ENCODE data around the gene ATG10.

ATG10 gene

GRCh38 chr5:82222597-82223574, 251.1 kb downstream of the ATG10 start:
- no peaks in the 10 kb centered on the region for H3K9me3 ChIP-seq (ENCODE audit: control insufficient read depth, low read length)
- WGBS, 2 experiments (ENCODE audit: insufficient coverage in 2 of 2), result 69 to 92% methylated on average over 2 to 3 of the region's 5 CpGs

GRCh38 chr5:82225525-82226172, 253.8 kb downstream of the ATG10 start:
- Histone ChIP-seq H3K27ac (ENCODE audit: low read depth, low read length, severe bottlenecking) (no peak overlapping the region), H3K36me3 (ENCODE audit: control insufficient read depth, insufficient read depth, low read length) (no peaks in the 10 kb centered on the region), H3K4me3 (ENCODE audit: extremely low read depth, insufficient read depth, low read length, poor library complexity, severe bottlenecking) (no peak overlapping the region), H3K4me1 (ENCODE audit: control insufficient read depth, insufficient read depth, low read length, poor library complexity, severe bottlenecking) (no peaks in the 10 kb centered on the region), H3K9me3 (ENCODE audit: control insufficient read depth, low read length) (no peaks in the 10 kb centered on the region)
- WGBS, 2 experiments (ENCODE audit: insufficient coverage in 2 of 2), result 27% methylated on average over 3 to 4 of the region's 7 CpGs

More at GRCh38 chr5:82222597-82223574, 251.1 kb downstream of the ATG10 start:
- Histone ChIP-seq H3K4me1 (ENCODE audit: control insufficient read depth, insufficient read depth, low read length, poor library complexity, severe bottlenecking) (no peaks in the 10 kb centered on the region), H3K36me3 (ENCODE audit: control insufficient read depth, insufficient read depth, low read length) (no peaks in the 10 kb centered on the region), H3K27ac (ENCODE audit: low read depth, low read length, severe bottlenecking) (no peak overlapping the region), H3K4me3 (ENCODE audit: extremely low read depth, insufficient read depth, low read length, poor library complexity, severe bottlenecking) (no peak overlapping the region)

GRCh38 chr5:82234885-82235284, 263.1 kb downstream of the ATG10 start:
- no peaks in the 10 kb centered on the region for H3K36me3 ChIP-seq (ENCODE audit: control insufficient read depth, insufficient read depth, low read length)
- 83% methylated on average over 3 of the region's 5 CpGs; no CpG with 5 or more reads in 1 of the 2 experiments for WGBS, 2 experiments (ENCODE audit: insufficient coverage in 2 of 2)
- H3K4me1 ChIP-seq (ENCODE audit: control insufficient read depth, insufficient read depth, low read length, poor library complexity, severe bottlenecking), result no peaks in the 10 kb centered on the region

GRCh38 chr5:82244151-82244550, 272.3 kb downstream of the ATG10 start:
- Histone ChIP-seq H3K4me1 (ENCODE audit: control insufficient read depth, insufficient read depth, low read length, poor library complexity, severe bottlenecking) (no peaks in the 10 kb centered on the region), H3K9me3 (ENCODE audit: control insufficient read depth, low read length) (no peaks in the 10 kb centered on the region), H3K4me3 (ENCODE audit: extremely low read depth, insufficient read depth, low read length, poor library complexity, severe bottlenecking) (no peak overlapping the region), H3K27ac (ENCODE audit: low read depth, low read length, severe bottlenecking) (no peak overlapping the region), H3K36me3 (ENCODE audit: control insufficient read depth, insufficient read depth, low read length) (no peaks in the 10 kb centered on the region)
- WGBS, 2 experiments (ENCODE audit: insufficient coverage in 2 of 2), result 100% methylated on average over 2 of the region's 2 CpGs

More at GRCh38 chr5:82234885-82235284, 263.1 kb downstream of the ATG10 start:
- no peak overlapping the region for H3K27ac ChIP-seq (ENCODE audit: low read depth, low read length, severe bottlenecking)
- no peaks in the 10 kb centered on the region for H3K9me3 ChIP-seq (ENCODE audit: control insufficient read depth, low read length)
- H3K4me3 ChIP-seq (ENCODE audit: extremely low read depth, insufficient read depth, low read length, poor library complexity, severe bottlenecking), result no peak overlapping the region

DNA sequence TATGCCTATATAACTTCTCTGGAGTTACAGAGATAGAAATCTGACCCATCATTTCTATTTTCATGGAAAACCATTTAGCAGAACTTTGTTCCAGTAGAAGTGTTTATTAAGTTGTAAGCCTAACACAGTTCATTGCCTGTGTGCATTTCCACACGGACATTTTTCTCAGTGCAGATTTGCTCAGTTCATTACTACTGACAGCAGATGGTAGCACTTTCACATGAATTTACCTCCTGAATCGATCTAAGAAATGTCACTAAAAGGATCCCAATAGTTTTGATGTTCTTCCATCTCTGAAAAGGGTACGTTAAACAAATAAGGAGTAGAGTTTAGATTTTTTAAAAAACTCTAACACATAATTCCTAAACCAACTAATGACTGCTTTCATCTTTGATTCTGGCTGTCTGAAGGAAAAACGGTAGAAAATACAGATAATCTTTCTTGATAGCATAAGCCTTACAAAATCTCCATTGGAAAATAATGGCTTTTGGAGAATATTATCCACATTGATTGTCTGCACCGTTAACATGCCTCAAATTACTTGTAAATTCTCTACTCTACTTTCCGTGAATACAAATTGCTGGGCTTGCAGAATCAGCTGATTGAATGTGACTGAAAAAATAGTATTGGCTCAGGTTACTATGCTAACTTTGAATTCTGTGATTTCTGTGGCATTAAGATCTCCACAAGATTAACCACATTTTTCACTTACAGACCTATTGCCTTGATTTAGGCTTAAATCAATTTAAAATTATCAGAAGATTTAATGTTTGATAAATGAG, 273.2 kb downstream of the ATG10 start:
- no peaks in the 10 kb centered on the region for H3K4me1 ChIP-seq (ENCODE audit: control insufficient read depth, insufficient read depth, low read length, poor library complexity, severe bottlenecking)
- no peaks in the 10 kb centered on the region for H3K36me3 ChIP-seq (ENCODE audit: control insufficient read depth, insufficient read depth, low read length)
- H3K9me3 ChIP-seq (ENCODE audit: control insufficient read depth, low read length), result no peaks in the 10 kb centered on the region
- 78 to 79% methylated on average over 1 to 3 of the region's 6 CpGs for WGBS, 2 experiments (ENCODE audit: insufficient coverage in 2 of 2)
- H3K27ac ChIP-seq (ENCODE audit: low read depth, low read length, severe bottlenecking), result no peak overlapping the region
- no peak overlapping the region for H3K4me3 ChIP-seq (ENCODE audit: extremely low read depth, insufficient read depth, low read length, poor library complexity, severe bottlenecking)

- Histone ChIP-seq H3K4me3 (ENCODE audit: extremely low read depth, insufficient read depth, low read length, poor library complexity, severe bottlenecking) (no peak overlapping the region), H3K36me3 (ENCODE audit: control insufficient read depth, insufficient read depth, low read length) (no peaks in the 10 kb centered on the region), H3K27ac (ENCODE audit: low read depth, low read length, severe bottlenecking) (no peak overlapping the region), H3K9me3 (ENCODE audit: control insufficient read depth, low read length) (no peaks in the 10 kb centered on the region), H3K4me1 (ENCODE audit: control insufficient read depth, insufficient read depth, low read length, poor library complexity, severe bottlenecking) (no peaks in the 10 kb centered on the region)
- WGBS, 2 experiments (ENCODE audit: insufficient coverage in 2 of 2), result no CpG with 5 or more reads among the region's 1 CpG
Measured at GRCh38 chr5:82246960-82247574, 275.2 kb downstream of the ATG10 start.

GRCh38 chr5:82252744-82253143, 280.9 kb downstream of the ATG10 start:
- no peaks in the 10 kb centered on the region for H3K9me3 ChIP-seq (ENCODE audit: control insufficient read depth, low read length)
- H3K4me3 ChIP-seq (ENCODE audit: extremely low read depth, insufficient read depth, low read length, poor library complexity, severe bottlenecking), result no peak overlapping the region
- H3K27ac ChIP-seq (ENCODE audit: low read depth, low read length, severe bottlenecking), result no peak overlapping the region
- no peaks in the 10 kb centered on the region for H3K4me1 ChIP-seq (ENCODE audit: control insufficient read depth, insufficient read depth, low read length, poor library complexity, severe bottlenecking)
- no peaks in the 10 kb centered on the region for H3K36me3 ChIP-seq (ENCODE audit: control insufficient read depth, insufficient read depth, low read length)

- WGBS, 2 experiments (ENCODE audit: insufficient coverage in 2 of 2), result 88% methylated on average over 1 of the region's 1 CpG; no CpG with 5 or more reads in 1 of the 2 experiments
- H3K36me3 ChIP-seq (ENCODE audit: control insufficient read depth, insufficient read depth, low read length), result no peaks in the 10 kb centered on the region
Measured at GRCh38 chr5:82255844-82256243, 284.0 kb downstream of the ATG10 start.

GRCh38 chr5:82257247-82257646, 285.4 kb downstream of the ATG10 start:
- no peak overlapping the region for H3K4me3 ChIP-seq (ENCODE audit: extremely low read depth, insufficient read depth, low read length, poor library complexity, severe bottlenecking)
- no peak overlapping the region for H3K27ac ChIP-seq (ENCODE audit: low read depth, low read length, severe bottlenecking)
- no peaks in the 10 kb centered on the region for H3K4me1 ChIP-seq (ENCODE audit: control insufficient read depth, insufficient read depth, low read length, poor library complexity, severe bottlenecking)
- H3K36me3 ChIP-seq (ENCODE audit: control insufficient read depth, insufficient read depth, low read length), result no peaks in the 10 kb centered on the region
- WGBS, 2 experiments (ENCODE audit: insufficient coverage in 2 of 2), result no CpG with 5 or more reads among the region's 2 CpGs
- no peaks in the 10 kb centered on the region for H3K9me3 ChIP-seq (ENCODE audit: control insufficient read depth, low read length)

More at GRCh38 chr5:82255844-82256243, 284.0 kb downstream of the ATG10 start:
- H3K4me1 ChIP-seq (ENCODE audit: control insufficient read depth, insufficient read depth, low read length, poor library complexity, severe bottlenecking), result no peaks in the 10 kb centered on the region
- no peaks in the 10 kb centered on the region for H3K9me3 ChIP-seq (ENCODE audit: control insufficient read depth, low read length)
- H3K4me3 ChIP-seq (ENCODE audit: extremely low read depth, insufficient read depth, low read length, poor library complexity, severe bottlenecking), result no peak overlapping the region
- H3K27ac ChIP-seq (ENCODE audit: low read depth, low read length, severe bottlenecking), result no peak overlapping the region

DNA sequence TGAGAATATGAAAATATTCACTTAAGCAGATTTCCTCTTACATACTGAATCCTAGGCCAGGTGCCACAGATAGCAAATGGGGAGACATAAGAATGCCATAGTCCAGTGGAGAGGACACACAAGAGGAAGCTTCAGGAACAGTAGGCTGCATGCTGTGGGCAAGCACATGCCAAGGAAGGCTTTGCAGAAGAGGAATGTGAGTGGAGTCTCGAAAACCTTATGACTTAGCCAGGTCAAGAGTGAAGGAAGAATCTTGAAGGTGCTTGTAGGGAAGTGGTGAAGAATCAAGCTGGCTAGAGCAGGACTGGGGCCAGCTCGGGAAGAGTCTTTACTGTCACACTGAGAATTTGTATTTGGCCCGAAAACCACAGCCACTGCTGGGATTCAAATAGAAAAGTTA, 285.9 kb downstream of the ATG10 start:
- H3K4me1 ChIP-seq (ENCODE audit: control insufficient read depth, insufficient read depth, low read length, poor library complexity, severe bottlenecking), result no peaks in the 10 kb centered on the region
- H3K36me3 ChIP-seq (ENCODE audit: control insufficient read depth, insufficient read depth, low read length), result no peaks in the 10 kb centered on the region
- no peaks in the 10 kb centered on the region for H3K9me3 ChIP-seq (ENCODE audit: control insufficient read depth, low read length)
- H3K27ac ChIP-seq (ENCODE audit: low read depth, low read length, severe bottlenecking), result no peak overlapping the region
- H3K4me3 ChIP-seq (ENCODE audit: extremely low read depth, insufficient read depth, low read length, poor library complexity, severe bottlenecking), result no peak overlapping the region
- 74 to 95% methylated on average over 3 of the region's 3 CpGs for WGBS, 2 experiments (ENCODE audit: insufficient coverage in 2 of 2)
